Measurements from ENCODE around the gene NKD2. TPM values are rescaled to one million over a fixed set of nuclear protein-coding genes. Genes with fewer than 3 reads are reported as not detected.
"Not testable (repeated sequence)": the region's sequence is repeated elsewhere in the genome, so short reads cannot be mapped to it uniquely, and the experiment has no call there.

Gene NKD2
- total RNA-seq, 1 experiment from 2014 or later = 2.8 TPM

DNA sequence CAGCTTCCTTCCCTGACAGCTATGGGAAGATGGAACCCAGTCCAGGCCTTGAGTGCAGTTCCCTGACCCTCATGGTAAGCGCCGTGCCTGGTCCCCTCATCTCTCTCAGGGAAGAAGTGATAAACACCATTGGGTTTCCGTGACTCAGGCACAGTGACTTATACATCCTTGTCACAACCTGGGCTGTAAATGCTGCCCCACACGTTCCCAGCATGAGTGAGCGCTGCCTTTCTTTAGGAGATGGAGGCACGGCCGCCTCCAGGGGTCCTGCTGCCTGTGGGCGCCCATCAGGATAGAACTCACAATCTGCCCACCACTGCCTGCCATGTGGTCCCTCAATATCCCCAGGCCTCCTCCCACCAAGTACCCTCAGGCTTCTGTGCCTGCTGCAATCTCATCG is 8.3 kb upstream of the NKD2 start:
- DNase-seq (ENCODE audit: low spot score) = no peak

DNA sequence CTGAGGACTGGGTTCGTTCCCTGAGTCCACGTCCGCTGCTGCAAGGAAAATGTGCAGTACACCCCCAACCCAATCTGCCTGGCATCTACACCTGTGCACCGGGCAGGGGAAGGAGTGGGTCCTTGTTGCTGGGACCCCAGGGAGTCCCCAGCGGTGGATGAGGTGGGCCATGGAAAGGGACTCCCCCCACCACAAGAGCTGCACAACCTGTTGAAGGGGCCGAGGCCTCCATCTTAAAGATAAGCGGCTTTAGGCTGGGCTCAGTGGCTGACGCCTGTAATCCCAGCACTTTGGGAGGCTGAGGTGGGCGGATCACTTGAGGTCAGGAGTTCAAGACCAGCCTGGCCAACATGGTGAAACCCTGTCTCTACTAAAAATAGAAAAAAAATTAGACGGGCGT is 7.8 kb upstream of the NKD2 start:
- DNase-seq (ENCODE audit: low spot score) = not testable (repeated sequence)

DNA sequence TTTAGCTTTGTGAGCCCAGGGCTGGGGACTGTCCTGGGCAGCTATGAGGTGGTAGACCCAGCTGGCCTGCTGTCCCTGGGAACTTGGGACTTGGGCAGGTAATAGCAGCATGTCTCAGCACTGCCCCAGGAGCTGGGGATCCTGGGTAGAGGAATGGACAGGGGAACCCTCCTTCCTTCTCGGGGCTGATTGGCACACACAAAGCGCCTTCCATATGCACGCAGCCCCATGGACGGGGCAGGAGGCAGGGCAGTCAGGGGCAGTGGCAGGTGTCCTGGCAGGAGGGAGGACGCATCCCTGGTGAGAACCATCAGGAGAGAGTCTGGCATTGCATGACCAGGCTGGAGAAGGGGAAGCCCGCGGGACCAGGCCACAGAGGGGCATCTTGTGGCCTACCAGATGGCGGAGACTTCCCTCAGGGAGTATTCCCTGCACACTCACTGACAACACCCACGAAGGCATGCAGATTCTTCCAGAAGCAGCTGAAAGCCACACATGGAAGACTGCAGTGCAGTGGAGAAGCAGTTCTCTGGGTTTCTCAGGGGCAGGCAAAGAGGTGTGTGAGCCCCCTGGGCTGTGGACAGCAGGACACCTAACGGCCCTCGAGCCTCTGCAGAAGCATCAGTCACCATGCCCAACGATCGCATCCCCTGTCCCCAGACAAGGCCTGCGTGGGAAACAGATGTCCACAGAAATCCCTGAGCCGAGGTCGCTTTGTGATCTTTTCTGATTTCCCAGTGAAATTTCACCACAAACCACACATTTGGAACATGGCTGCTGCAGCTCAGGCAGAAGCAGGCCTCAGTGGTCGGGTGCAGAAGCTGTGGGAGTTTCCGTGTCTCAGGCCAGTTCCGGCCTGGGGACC is 7.0 kb upstream of the NKD2 start:
- no peak for DNase-seq (ENCODE audit: low spot score)

GRCh38 chr5:1002271-1002546 is 6.4 kb upstream of the NKD2 start:
- no peak for DNase-seq (ENCODE audit: low spot score)

- DNase-seq (ENCODE audit: low spot score) = no peak
These were observed 5.8 kb upstream of the NKD2 start for GRCh38 chr5:1002836-1003235.

DNA sequence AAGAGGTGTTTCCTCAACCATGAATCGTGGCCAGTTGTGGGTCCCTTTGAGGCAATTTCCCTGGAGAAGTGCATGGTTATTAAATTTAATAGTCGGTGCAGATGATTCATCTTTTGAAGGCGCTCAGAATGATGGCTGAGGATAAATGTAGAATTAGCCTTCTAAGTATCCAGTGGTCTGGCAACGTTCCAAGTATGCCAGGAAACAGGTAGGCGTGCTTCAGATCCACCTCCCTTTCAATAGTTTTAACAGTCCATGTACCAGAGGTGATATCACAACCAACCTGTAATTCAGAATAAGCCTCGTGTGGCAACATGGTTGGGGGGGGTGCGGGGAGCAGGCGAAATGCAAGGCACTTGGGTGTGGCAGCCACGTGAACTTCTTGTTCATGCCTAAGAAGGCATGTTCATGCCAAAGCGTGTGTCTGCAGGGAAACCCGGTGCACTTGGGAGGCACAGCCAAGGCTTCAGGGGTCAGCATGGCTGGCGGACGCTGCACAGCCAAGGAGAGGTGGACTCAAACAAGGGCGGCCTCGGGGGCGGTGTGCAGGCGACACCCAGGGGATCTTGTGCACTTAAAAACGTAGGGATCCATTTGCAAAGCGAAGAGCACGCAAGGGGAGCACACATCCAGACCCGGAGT is 5.2 kb upstream of the NKD2 start:
- DNase-seq (ENCODE audit: low spot score) = no peak

GRCh38 chr5:1004461-1005248 is 3.9 kb upstream of the NKD2 start:
- DNase-seq (ENCODE audit: low spot score) = no peak

DNA sequence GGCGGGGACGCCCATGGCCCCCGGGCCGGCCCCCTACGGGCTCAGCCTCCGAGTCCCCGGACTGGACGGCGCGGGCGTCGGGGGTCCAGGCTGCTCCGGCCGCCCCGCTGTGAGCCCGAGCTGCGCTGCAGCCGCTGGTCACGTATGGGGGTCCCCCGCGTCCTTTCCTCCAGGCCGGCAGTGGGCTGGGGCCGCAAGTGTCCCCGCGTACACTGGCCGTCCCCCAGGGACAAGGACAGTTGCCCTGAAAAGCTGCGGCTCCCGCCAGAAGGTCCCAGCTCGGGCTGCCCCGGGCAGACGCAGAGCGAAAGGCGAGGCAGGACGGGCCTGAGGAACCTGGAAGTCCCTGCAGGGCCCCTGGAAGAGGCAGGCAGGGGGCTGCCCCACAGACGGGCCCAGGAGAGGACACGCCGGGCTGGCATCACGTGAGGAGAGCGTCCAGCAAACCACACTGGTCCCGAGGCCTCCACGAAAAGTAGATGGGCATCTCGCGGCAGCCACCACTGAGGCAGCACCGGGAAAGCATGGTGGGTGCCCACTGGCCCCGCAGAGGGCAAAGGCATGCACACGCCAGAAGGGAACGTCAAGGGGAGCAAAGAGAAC is 3.3 kb upstream of the NKD2 start:
- DNase-seq (ENCODE audit: low spot score) = no peak

DNA sequence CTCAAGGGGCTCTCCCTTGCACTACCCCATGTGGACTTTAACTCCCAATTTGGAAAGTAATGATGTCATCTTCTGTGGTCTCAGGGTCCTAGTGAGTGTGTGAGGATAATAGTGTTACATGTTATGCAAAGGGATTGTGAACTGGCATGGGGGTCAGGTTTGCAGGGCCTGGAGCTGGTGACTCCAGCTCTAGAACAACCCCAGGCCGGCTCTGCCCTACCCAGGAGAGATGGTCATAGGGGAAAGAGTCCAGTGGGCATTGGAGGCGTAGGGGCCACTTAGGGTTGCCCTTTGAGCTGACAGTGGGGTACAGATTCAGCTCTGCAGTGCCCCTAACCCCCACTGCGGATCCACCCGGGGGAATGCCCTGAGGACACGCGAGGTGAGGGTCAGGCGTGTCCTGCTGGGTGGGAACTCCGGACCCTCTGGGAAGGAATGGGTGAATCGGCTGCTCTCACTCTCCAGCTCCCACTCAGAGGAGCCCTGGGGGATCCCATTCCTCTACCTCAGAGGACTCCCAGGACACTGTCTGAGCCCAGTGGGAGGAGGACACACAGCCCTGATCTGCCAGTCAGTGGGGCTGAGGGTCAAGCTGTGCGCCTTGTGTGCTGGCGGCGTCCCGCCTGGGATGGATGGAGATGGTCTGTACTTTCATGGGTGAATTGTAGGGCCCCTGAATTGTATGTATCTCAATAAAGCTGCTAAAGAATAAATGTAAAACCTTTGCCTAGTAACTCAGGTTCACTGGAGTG is 2.5 kb upstream of the NKD2 start:
- no peak for DNase-seq (ENCODE audit: low spot score)

DNA sequence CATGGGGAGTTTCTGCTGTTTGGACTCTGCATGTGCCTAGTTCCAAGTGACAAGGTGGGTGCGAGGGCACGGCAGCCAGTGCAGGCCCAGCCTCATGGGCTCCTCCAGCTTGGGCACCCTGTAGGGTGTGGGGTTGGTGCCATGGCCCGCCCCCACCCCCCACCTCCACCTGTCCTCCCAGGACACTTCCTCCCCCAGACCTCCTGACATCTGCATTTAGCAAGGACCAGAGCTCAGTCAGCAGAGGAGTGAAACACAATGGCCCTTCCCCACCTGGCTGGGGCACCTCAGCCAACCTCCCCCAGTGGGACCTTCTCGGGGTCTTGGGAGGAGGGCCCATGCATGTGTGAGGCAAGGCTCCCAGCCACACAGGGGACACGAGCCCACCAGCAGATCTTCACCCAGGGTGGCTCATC is 1.9 kb upstream of the NKD2 start:
- DNase-seq (ENCODE audit: low spot score) = no peak

DNA sequence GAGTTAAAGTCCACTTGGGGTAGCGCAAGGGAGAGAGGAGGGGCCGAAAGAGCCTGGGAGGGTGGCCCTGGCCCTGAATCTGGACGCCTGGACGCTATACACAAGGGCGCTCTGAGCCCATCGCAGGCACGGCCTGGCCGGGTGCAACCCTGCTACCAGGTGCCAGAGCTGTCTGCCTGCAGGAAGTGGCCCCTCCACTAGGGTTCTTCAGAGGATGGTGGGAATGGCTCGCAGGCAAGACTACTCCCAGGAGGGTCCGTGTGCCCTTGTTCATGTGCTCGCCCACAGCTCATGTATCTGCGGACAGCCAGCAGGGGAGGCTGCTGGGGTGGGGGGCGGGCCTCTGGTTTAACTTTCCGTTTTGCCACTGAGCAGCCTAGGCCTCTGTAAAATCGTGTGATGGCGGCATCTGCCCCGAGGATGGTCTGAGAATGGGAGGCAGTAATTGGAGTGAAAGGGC is 1.4 kb upstream of the NKD2 start:
- no peak for DNase-seq (ENCODE audit: low spot score)

DNA sequence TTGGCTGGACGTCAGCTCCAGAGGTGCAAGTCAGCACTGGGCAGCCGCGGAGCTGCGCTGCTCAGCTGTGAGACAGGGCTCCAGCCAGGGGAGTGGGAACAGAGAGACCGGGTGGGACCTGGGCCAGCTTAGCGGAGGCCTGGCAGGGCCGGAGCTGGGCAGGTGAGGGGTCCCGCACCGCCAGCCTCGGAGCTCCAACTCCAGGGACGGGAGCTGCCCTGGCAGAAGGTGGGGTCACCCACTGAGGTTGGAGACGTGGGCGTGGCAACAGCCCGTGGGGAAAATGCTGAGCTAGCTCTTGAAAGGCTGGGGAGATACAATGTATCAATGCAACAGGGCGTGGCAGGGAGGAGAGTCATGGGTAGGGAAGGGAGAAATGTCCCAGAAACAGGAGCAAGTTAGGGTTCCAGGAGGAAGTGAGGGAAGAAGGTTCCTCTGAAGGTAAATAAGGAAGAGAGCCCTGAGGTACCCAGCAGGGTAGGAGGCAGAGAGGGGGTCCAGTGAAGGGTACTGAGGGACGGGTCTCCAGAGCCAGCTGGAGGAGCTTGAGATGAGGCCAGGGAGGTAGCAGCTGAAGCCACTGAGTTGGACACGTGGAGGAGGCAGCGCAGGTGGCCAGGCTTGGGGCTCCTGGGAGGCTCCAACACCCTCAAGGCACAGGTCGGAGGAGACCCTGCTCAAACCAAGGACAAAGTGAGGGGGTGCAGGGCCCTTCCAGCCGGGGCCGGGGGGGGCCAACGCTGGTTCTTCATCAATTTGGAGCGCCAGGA is 736 bp upstream of the NKD2 start:
- no peak for DNase-seq (ENCODE audit: low spot score)

DNA sequence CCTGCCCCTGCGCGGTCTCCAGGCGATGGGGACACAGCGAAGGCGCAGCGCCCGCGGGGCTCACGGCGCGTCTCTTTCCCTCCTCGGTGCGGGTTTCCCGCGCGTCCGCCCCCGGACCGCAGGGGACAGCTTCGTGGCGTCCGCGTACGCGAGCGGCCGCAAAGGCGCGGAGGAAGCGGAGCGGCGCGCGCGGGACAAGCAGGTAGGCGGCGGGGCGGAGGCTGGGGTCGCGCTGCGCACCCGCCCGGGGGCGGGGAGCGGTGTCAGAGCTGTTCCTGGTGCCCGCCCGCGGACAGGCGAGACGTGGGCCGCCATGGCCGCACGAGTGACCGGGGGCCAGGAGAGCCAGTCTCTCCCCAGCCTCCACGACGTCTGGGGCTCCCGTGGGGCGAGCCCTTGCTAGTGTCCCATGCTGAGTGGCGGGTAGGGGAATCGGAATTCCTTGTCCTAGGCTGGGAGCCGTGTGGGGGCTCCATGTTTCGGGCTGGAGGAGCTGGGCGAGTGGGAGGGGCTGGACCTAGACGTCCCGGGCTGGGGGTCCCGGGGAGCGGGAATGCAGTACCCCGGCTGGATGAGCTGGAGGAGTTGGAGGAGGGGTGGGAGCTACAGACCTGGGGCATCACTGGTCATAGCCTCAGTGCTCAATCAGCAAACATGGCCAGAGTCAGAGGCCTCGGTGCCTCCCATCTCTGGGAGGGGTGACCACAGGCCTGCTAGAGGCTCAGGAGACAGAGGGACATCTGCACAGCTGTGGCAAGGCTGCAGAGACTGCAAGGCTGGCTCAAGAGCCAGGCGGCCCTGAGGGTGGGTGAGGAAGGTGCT is 968 bp downstream of the NKD2 start:
- DNase-seq (ENCODE audit: low spot score) = no peak

GRCh38 chr5:1010181-1010510 is 1.5 kb downstream of the NKD2 start:
- DNase-seq (ENCODE audit: low spot score) = no peak

- no peak for DNase-seq (ENCODE audit: low spot score)
These were observed 2.0 kb downstream of the NKD2 start for GRCh38 chr5:1010641-1011046.

- DNase-seq (ENCODE audit: low spot score) = peak; percentile 49
These were observed 2.6 kb downstream of the NKD2 start for GRCh38 chr5:1011226-1011631.

DNA sequence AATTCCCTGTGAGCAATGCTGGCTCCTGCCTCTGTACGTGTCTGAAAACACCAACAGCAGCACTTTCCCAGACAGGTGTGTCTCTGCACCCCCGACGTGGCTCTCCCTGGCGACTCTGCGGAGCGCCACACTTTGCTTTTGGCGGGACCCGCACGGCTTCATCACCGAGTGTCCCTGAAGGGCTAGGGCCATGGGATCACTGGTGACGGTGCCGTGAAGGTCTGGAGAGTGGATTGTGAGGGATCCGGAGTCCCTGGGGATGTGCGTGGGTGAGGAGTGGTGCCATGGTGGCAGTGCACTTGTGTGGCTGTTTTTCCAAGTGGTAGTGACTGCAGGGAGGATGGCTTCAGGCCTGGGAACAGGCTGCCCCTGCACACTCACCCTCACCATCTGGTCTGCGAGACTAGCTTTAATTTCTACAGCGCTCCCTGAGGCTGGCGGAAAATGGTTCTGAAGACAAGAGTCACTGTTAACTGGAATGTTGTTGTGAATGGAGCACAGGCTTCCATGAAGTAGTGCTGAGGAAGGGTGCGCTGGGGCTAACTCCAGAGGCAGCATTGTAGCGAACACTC is 3.2 kb downstream of the NKD2 start:
- no peak for DNase-seq (ENCODE audit: low spot score)

- no peak for DNase-seq (ENCODE audit: low spot score)
These were observed 3.8 kb downstream of the NKD2 start for GRCh38 chr5:1012313-1012841.

- DNase-seq (ENCODE audit: low spot score) = no peak
These were observed 4.3 kb downstream of the NKD2 start for GRCh38 chr5:1012900-1013237.
